ENCODE results near the gene RBM26. TPM values are rescaled to one million over a fixed set of nuclear protein-coding genes. Genes with fewer than 3 reads are reported as not detected.

The RBM26 gene
- total RNA-seq, 1 experiment from 2014 or later, result 70.5 TPM

DNA sequence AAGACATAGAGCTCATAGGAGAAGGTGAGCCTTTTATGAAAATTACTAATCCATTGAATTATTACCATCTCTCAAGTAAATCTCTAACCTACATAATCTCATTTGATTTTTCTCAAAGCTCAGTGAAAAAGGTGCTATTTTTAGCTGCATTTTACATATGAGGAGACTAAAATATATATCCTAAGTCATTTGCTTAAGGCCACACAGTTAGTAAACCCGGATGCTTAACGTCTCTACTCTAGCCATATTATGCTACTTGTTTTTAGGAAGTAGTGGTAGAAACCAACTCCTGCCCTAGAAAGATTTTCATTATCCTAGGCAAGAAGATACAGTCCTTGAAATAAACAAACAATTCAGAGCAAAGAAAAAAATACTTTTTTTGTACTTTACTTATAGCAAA lies 108.9 kb downstream of the RBM26 start:
- no peak overlapping the region for H4K91ac ChIP-seq (ENCODE audit: insufficient read length, low read depth, low read length)
- no peaks in the 10 kb centered on the region for H3K79me1 ChIP-seq (ENCODE audit: insufficient read depth, low read depth, low read length, poor library complexity, severe bottlenecking)
- H3K4me1 Mint-ChIP-seq, result no peaks in the 10 kb centered on the region
- no peak overlapping the region for H2AFZ ChIP-seq (ENCODE audit: low read length)
- no peaks in the 10 kb centered on the region for H3K27me3 Mint-ChIP-seq (ENCODE audit: low read depth)
- no peak overlapping the region for H4K8ac ChIP-seq (replicated peaks; ENCODE audit: insufficient read length, low read depth, low read length)
- peaks cover 7 to 9% of the 10 kb centered on the region in 2 experiments; a peak in 3 of 5 replicates for H3K9me3 Mint-ChIP-seq
- H4K5ac ChIP-seq (ENCODE audit: insufficient read length, low read depth, low read length), result no peak overlapping the region
- H3K4me3 Mint-ChIP-seq, result no peak overlapping the region
- no peak for DNase-seq
- peaks cover 0 to 9% (median 8%) of the 10 kb centered on the region in 3 experiments; a peak in 5 of 7 replicates for H3K36me3 Mint-ChIP-seq (ENCODE audit: insufficient read depth in 1 of 3, low read depth in 3 of 3)
- H2BK120ac ChIP-seq (ENCODE audit: low read depth, low read length, poor library complexity, severe bottlenecking), result no peak overlapping the region
- no peak overlapping the region for H2BK12ac ChIP-seq (ENCODE audit: insufficient read length, low read depth, low read length)
- H3K27me3 ChIP-seq (ENCODE audit: insufficient read depth, low read length), result no peaks in the 10 kb centered on the region
- H4K20me1 ChIP-seq (ENCODE audit: control insufficient read depth, insufficient read depth, insufficient read length), result no peaks in the 10 kb centered on the region
- H3K14ac ChIP-seq (ENCODE audit: insufficient read depth, low read length), result no peak overlapping the region
- no peak overlapping the region for H3K9ac ChIP-seq (ENCODE audit: extremely low read depth, insufficient read length, low read length)
- no peak overlapping the region for H3T11ph ChIP-seq (ENCODE audit: low read length)
- H3K18ac ChIP-seq (ENCODE audit: insufficient read length, low read depth, low read length), result no peak overlapping the region
- no peak overlapping the region for H3K23ac ChIP-seq (ENCODE audit: insufficient read length, low read depth, low read length)
- no peaks in the 10 kb centered on the region for H3K79me2 ChIP-seq (ENCODE audit: insufficient read depth, low read length)
- H3K9me3 ChIP-seq (ENCODE audit: control insufficient read depth, low read depth, low read length), result peaks cover 13% of the 10 kb centered on the region
- no peak overlapping the region for H3K56ac ChIP-seq (ENCODE audit: insufficient read length, low read depth, low read length)
- TF ChIP-seq, protein P1, sequence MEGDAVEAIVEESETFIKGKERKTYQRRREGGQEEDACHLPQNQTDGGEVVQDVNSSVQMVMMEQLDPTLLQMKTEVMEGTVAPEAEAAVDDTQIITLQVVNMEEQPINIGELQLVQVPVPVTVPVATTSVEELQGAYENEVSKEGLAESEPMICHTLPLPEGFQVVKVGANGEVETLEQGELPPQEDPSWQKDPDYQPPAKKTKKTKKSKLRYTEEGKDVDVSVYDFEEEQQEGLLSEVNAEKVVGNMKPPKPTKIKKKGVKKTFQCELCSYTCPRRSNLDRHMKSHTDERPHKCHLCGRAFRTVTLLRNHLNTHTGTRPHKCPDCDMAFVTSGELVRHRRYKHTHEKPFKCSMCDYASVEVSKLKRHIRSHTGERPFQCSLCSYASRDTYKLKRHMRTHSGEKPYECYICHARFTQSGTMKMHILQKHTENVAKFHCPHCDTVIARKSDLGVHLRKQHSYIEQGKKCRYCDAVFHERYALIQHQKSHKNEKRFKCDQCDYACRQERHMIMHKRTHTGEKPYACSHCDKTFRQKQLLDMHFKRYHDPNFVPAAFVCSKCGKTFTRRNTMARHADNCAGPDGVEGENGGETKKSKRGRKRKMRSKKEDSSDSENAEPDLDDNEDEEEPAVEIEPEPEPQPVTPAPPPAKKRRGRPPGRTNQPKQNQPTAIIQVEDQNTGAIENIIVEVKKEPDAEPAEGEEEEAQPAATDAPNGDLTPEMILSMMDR (conservative IDR thresholded peaks at IDR 0.05), result no peak
- no CpG with 5 or more reads among the region's 2 CpGs for WGBS (ENCODE audit: extremely low coverage, insufficient read length, low lambda C conversion rate)
- H3K23me2 ChIP-seq (ENCODE audit: insufficient read length, low read depth, low read length, poor library complexity, severe bottlenecking), result no peaks in the 10 kb centered on the region
- H3K4ac ChIP-seq (ENCODE audit: low read depth, low read length), result no peak overlapping the region
- no peak overlapping the region for H2BK15ac ChIP-seq (ENCODE audit: low read depth, low read length)
- no peak overlapping the region for H3K27ac ChIP-seq (ENCODE audit: insufficient read length, low read depth, low read length)
- H2BK5ac ChIP-seq (ENCODE audit: insufficient read length, low read length), result no peak overlapping the region
- H3K27ac Mint-ChIP-seq, result no peak overlapping the region
- no peaks in the 10 kb centered on the region for H3K4me1 ChIP-seq (ENCODE audit: insufficient read depth, low read length)
- no peak overlapping the region for H2BK20ac ChIP-seq (ENCODE audit: low read depth, low read length, poor library complexity, severe bottlenecking)
- no peak overlapping the region for H3K4me2 ChIP-seq (ENCODE audit: insufficient read depth, insufficient read length, low read length)
- H2AK5ac ChIP-seq (ENCODE audit: insufficient read length, low read length), result no peak overlapping the region
